NCI-H1694 (cell line): ENCODE results near the gene CSGALNACT2.
"Not testable (repeated sequence)": the region's sequence is repeated elsewhere in the genome, so short reads cannot be mapped to it uniquely, and the experiment has no call there.

Source experiments
- DNase-seq: peaks from one replicate; lab custom pipeline; 2025; lab: John Stamatoyannopoulos, UW

CSGALNACT2 gene

GRCh38 chr10:43145311-43145710, 7.1 kb downstream of the CSGALNACT2 start:
- no peak for DNase-seq

- DNase-seq: not testable (repeated sequence)
Observed at GRCh38 chr10:43145936-43146335, 7.7 kb downstream of the CSGALNACT2 start.

- no peak for DNase-seq
Observed at GRCh38 chr10:43151371-43151770, 13.1 kb downstream of the CSGALNACT2 start.

GRCh38 chr10:43153901-43154300, 15.7 kb downstream of the CSGALNACT2 start:
- DNase-seq: no peak

GRCh38 chr10:43155221-43155620, 17.0 kb downstream of the CSGALNACT2 start:
- DNase-seq: no peak

- DNase-seq: no peak
Observed at GRCh38 chr10:43155741-43156140, 17.5 kb downstream of the CSGALNACT2 start.

GRCh38 chr10:43156590-43157341, 18.5 kb downstream of the CSGALNACT2 start:
- DNase-seq: no peak

GRCh38 chr10:43158636-43159035, 20.4 kb downstream of the CSGALNACT2 start:
- DNase-seq: no peak

- no peak for DNase-seq
Observed at GRCh38 chr10:43160046-43160920, 22.0 kb downstream of the CSGALNACT2 start.

GRCh38 chr10:43160921-43161255, 22.6 kb downstream of the CSGALNACT2 start:
- no peak for DNase-seq

GRCh38 chr10:43162604-43163003, 24.4 kb downstream of the CSGALNACT2 start:
- no peak for DNase-seq

GRCh38 chr10:43166207-43166879, 28.1 kb downstream of the CSGALNACT2 start:
- DNase-seq: no peak

GRCh38 chr10:43166880-43167497, 28.7 kb downstream of the CSGALNACT2 start:
- no peak for DNase-seq

GRCh38 chr10:43167498-43167889, 29.2 kb downstream of the CSGALNACT2 start:
- no peak for DNase-seq

GRCh38 chr10:43170491-43170890, 32.2 kb downstream of the CSGALNACT2 start:
- no peak for DNase-seq

GRCh38 chr10:43172645-43173044, 34.4 kb downstream of the CSGALNACT2 start:
- no peak for DNase-seq

GRCh38 chr10:43173120-43173519, 34.9 kb downstream of the CSGALNACT2 start:
- DNase-seq: no peak

- DNase-seq: no peak
Observed at GRCh38 chr10:43174969-43175368, 36.7 kb downstream of the CSGALNACT2 start.

GRCh38 chr10:43176271-43176670, 38.0 kb downstream of the CSGALNACT2 start:
- no peak for DNase-seq

GRCh38 chr10:43177595-43177994, 39.4 kb downstream of the CSGALNACT2 start:
- DNase-seq: no peak

GRCh38 chr10:43181146-43181545, 42.9 kb downstream of the CSGALNACT2 start:
- DNase-seq: no peak

GRCh38 chr10:43183764-43184163, 45.5 kb downstream of the CSGALNACT2 start:
- not testable (repeated sequence) for DNase-seq
